Kidney epithelial cell (primary cell): ENCODE data around the gene ESRRB. TPM values are rescaled to one million over a fixed set of nuclear protein-coding genes. Genes with fewer than 3 reads are reported as not detected.

Source experiments
- DNase-seq: peaks from one replicate; pipeline ENCODE4 v3.0.0-alpha.2; 2010; ENCODE audit warnings: low read depth
- H3K27me3 ChIP-seq: 2 replicates; pipeline ENCODE4 v1.6.0; 2011; ENCODE audit warnings: low read length; ENCODE audit not compliant: control insufficient read depth, insufficient read depth
- H3K36me3 ChIP-seq: 2 replicates; pipeline ENCODE4 v1.5.1; 2011; ENCODE audit warnings: low read length; ENCODE audit not compliant: control insufficient read depth, insufficient read depth
- H3K4me3 ChIP-seq: 2 replicates; pipeline ENCODE4 v1.5.1; 2011; ENCODE audit warnings: low read depth, mild to moderate bottlenecking, control low read depth, low read length
- CTCF ChIP-seq: IDR thresholded peaks from 2 replicates; pipeline ENCODE4 v1.5.1; 2011; ENCODE audit warnings: mild to moderate bottlenecking, moderate library complexity, low read length, control low read depth, inconsistent platforms; ENCODE audit not compliant: insufficient read depth, poor library complexity, severe bottlenecking
- total RNA-seq: library from RNA; depleted of rRNA; stranded (reverse); fragments of >200 nt; gene quantifications from 2 replicates; pipeline ENCODE4 v1.2.3, GENCODE V29; 2015

ESRRB gene
- total RNA-seq, 1 donor from 2014 or later = not detected

GRCh38 chr14:76510181-76510580, 134.2 kb downstream of the ESRRB start:
- Histone ChIP-seq H3K27me3 (peaks cover 3% of the 10 kb centered on the region), H3K36me3 (no peaks in the 10 kb centered on the region), H3K4me3 (no peak overlapping the region)
- TF ChIP-seq CTCF = no peak
- no peak for DNase-seq

GRCh38 chr14:76514213-76514998, 138.5 kb downstream of the ESRRB start:
- no peaks in the 10 kb centered on the region for H3K36me3 ChIP-seq
- no peak for TF ChIP-seq CTCF
- no peak overlapping the region for H3K4me3 ChIP-seq
- DNase-seq = no peak
- peaks cover 3% of the 10 kb centered on the region for H3K27me3 ChIP-seq

GRCh38 chr14:76516884-76517283, 140.9 kb downstream of the ESRRB start:
- H3K36me3 ChIP-seq = no peaks in the 10 kb centered on the region
- no peak for TF ChIP-seq CTCF
- no peaks in the 10 kb centered on the region for H3K27me3 ChIP-seq
- no peak overlapping the region for H3K4me3 ChIP-seq
- no peak for DNase-seq

GRCh38 chr14:76518366-76518765, 142.4 kb downstream of the ESRRB start:
- no peak for TF ChIP-seq CTCF
- Histone ChIP-seq H3K27me3 (no peaks in the 10 kb centered on the region), H3K4me3 (no peak overlapping the region), H3K36me3 (no peaks in the 10 kb centered on the region)
- no peak for DNase-seq

GRCh38 chr14:76525106-76525821, 149.3 kb downstream of the ESRRB start:
- H3K36me3 ChIP-seq = no peaks in the 10 kb centered on the region
- no peak for TF ChIP-seq CTCF
- DNase-seq = no peak
- H3K4me3 ChIP-seq = no peak overlapping the region
- no peaks in the 10 kb centered on the region for H3K27me3 ChIP-seq
